ENCODE data around the gene TYRP1. TPM values are rescaled to one million over a fixed set of nuclear protein-coding genes. Genes with fewer than 3 reads are reported as not detected.
"Not testable (repeated sequence)": the region's sequence is repeated elsewhere in the genome, so short reads cannot be mapped to it uniquely, and the experiment has no call there.

Gene TYRP1
- total RNA-seq, 4 donors from 2014 or later = not detected

GRCh38 chr9:12666813-12667212 is 26.4 kb upstream of the TYRP1 start:
- Histone ChIP-seq H3K4me3 (no peak overlapping the region), H3K4me1 (no peaks in the 10 kb centered on the region), H3K36me3 (no peaks in the 10 kb centered on the region), H3K9me3 (no peaks in the 10 kb centered on the region), H3K27ac (no peak overlapping the region), H3K27me3 (no peaks in the 10 kb centered on the region)
- 38 to 51% methylated on average over 2 of the region's 2 CpGs for WGBS, 2 donors
- TF ChIP-seq POLR2A (IDR thresholded peaks at IDR 0.05) = no peak
- intact Hi-C loops (cut with DNase I) = no loop called here
- no peak for DNase-seq

GRCh38 chr9:12667892-12668291 is 25.3 kb upstream of the TYRP1 start:
- 63 to 83% methylated on average over 3 of the region's 3 CpGs for WGBS, 2 donors
- intact Hi-C loops (cut with DNase I) = no loop called here
- Histone ChIP-seq H3K27ac (no peak overlapping the region), H3K36me3 (no peaks in the 10 kb centered on the region), H3K4me1 (no peaks in the 10 kb centered on the region), H3K27me3 (no peaks in the 10 kb centered on the region), H3K4me3 (no peak overlapping the region), H3K9me3 (no peaks in the 10 kb centered on the region)
- TF ChIP-seq CTCF (IDR thresholded peaks at IDR 0.05) (no peak), POLR2A (IDR thresholded peaks at IDR 0.05) (no peak)
- no peak for DNase-seq

GRCh38 chr9:12670006-12670405 is 23.2 kb upstream of the TYRP1 start:
- Histone ChIP-seq H3K4me3 (no peak overlapping the region), H3K4me1 (no peaks in the 10 kb centered on the region), H3K27ac (no peak overlapping the region), H3K27me3 (no peaks in the 10 kb centered on the region), H3K9me3 (no peaks in the 10 kb centered on the region), H3K36me3 (no peaks in the 10 kb centered on the region)
- intact Hi-C loops (cut with DNase I) = no loop called here
- 66 to 70% methylated on average over 2 of the region's 2 CpGs for WGBS, 2 donors
- no peak for DNase-seq
- TF ChIP-seq POLR2A (IDR thresholded peaks at IDR 0.05) (no peak), CTCF (IDR thresholded peaks at IDR 0.05) (no peak)

- Histone ChIP-seq H3K27ac (no peak overlapping the region), H3K27me3 (no peaks in the 10 kb centered on the region), H3K9me3 (no peaks in the 10 kb centered on the region), H3K4me3 (no peak overlapping the region), H3K4me1 (no peaks in the 10 kb centered on the region), H3K36me3 (no peaks in the 10 kb centered on the region)
- no peak for TF ChIP-seq CTCF (IDR thresholded peaks at IDR 0.05)
- TF ChIP-seq POLR2A (IDR thresholded peaks at IDR 0.05) = no peak
- 74 to 82% methylated on average over 5 of the region's 5 CpGs for WGBS, 2 donors
- DNase-seq = no peak
- intact Hi-C loops (cut with DNase I) = no loop called here
Observed at GRCh38 chr9:12674961-12675360, 18.2 kb upstream of the TYRP1 start.

- H3K27ac ChIP-seq; H3K4me1 ChIP-seq; intact Hi-C loops (cut with DNase I); H3K27me3 ChIP-seq; H3K9me3 ChIP-seq; H3K4me3 ChIP-seq; DNase-seq; H3K36me3 ChIP-seq: not testable (repeated sequence)
- 89 to 93% methylated on average over 11 of the region's 11 CpGs for WGBS, 2 donors
Observed at GRCh38 chr9:12677462-12678126, 15.6 kb upstream of the TYRP1 start.

- Histone ChIP-seq H3K9me3 (no peaks in the 10 kb centered on the region), H3K27ac (no peak overlapping the region), H3K4me1 (no peaks in the 10 kb centered on the region), H3K27me3 (no peaks in the 10 kb centered on the region), H3K36me3 (no peaks in the 10 kb centered on the region), H3K4me3 (no peak overlapping the region)
- DNase-seq = no peak
- intact Hi-C loops (cut with DNase I) = no loop called here
- TF ChIP-seq POLR2A (IDR thresholded peaks at IDR 0.05) (no peak), CTCF (IDR thresholded peaks at IDR 0.05) (no peak)
- WGBS, 2 donors = 10 to 16% methylated on average over 2 of the region's 2 CpGs
Observed at GRCh38 chr9:12680341-12680740, 12.8 kb upstream of the TYRP1 start.

Measured in esophagus squamous epithelium (tissue), 5 donors.